CD4-positive, alpha-beta T cell (primary cell): ENCODE data around the gene LGI1. TPM values are rescaled to one million over a fixed set of nuclear protein-coding genes. Genes with fewer than 3 reads are reported as not detected.

Experiments used
- ATAC-seq: fragments of 200-7000 bp; cut with Tn5 transposase; one replicate; pipeline ENCODE4 v1.10.0; 2022; ENCODE audit warnings: mild to moderate bottlenecking; ENCODE audit not compliant: poor library complexity
- CTCF ChIA-PET: fragments of 350-600 bp; sonication (Branson Sonifier 250); formaldehyde crosslinking; loops from one replicate; lab custom pipeline; 2021; ENCODE audit warnings: antibody characterized with exemption, inconsistent platforms; lab: Charles Lee
- POLR2A ChIA-PET: fragments of 350-600 bp; sonication (Branson Sonifier 250); formaldehyde crosslinking; loops from one replicate; lab custom pipeline; 2021; ENCODE audit warnings: antibody characterized with exemption, inconsistent platforms; lab: Charles Lee
- DNase-seq, 14 experiments: peaks; one replicate each; pipeline ENCODE4 v3.0.0-alpha.2; 2013 to 2020; ENCODE audit warnings: mixed read lengths in 2 of 14
- H3K27ac ChIP-seq, 2 donors: one replicate each; pipeline versions ENCODE4 v1.5.1 to v1.7.0; 2013; ENCODE audit warnings: low read length in 2 of 2, low read depth in 1 of 2, mild to moderate bottlenecking in 1 of 2
- H3K27me3 ChIP-seq, 2 experiments: 1 replicate in 1 of 2; 2 replicates in 1 of 2; pipeline versions ENCODE4 v1.6.1 to v1.7.0; 2013; ENCODE audit warnings: low read length in 2 of 2, control low read depth in 1 of 2, mild to moderate bottlenecking in 1 of 2, moderate library complexity in 1 of 2; ENCODE audit not compliant: insufficient read depth in 2 of 2, control insufficient read depth in 1 of 2
- H3K36me3 ChIP-seq: one replicate; pipeline ENCODE4 v1.6.1; 2013; ENCODE audit warnings: low read length, control low read depth; ENCODE audit not compliant: insufficient read depth
- H3K4me1 ChIP-seq: one replicate; pipeline ENCODE4 v1.6.1; 2013; ENCODE audit warnings: low read length, control low read depth; ENCODE audit not compliant: insufficient read depth
- H3K4me3 ChIP-seq: one replicate; pipeline ENCODE4 v1.5.1; 2013; ENCODE audit warnings: mild to moderate bottlenecking, low read length, moderate library complexity
- H3K9me3 ChIP-seq, 2 experiments: 1 replicate in 1 of 2; 2 replicates in 1 of 2; pipeline versions ENCODE4 v1.6.1 to v1.7.0; 2013; ENCODE audit warnings: low read length in 2 of 2, mild to moderate bottlenecking in 2 of 2, control low read depth in 1 of 2, moderate library complexity in 1 of 2; ENCODE audit not compliant: control insufficient read depth in 1 of 2, insufficient read depth in 1 of 2
- H3K27ac Mint-ChIP-seq: one replicate; pipeline ENCODE4 v1.8.0; 2020; ENCODE audit warnings: mixed read lengths
- H3K27me3 Mint-ChIP-seq: one replicate; pipeline ENCODE4 v1.8.0; 2021; ENCODE audit warnings: mixed read lengths
- H3K36me3 Mint-ChIP-seq: one replicate; pipeline ENCODE4 v1.8.0; 2021; ENCODE audit warnings: low read depth, mixed read lengths
- H3K4me1 Mint-ChIP-seq: one replicate; pipeline ENCODE4 v1.8.0; 2021; ENCODE audit warnings: low read depth, mixed read lengths
- H3K4me3 Mint-ChIP-seq: one replicate; pipeline ENCODE4 v1.8.0; 2020; ENCODE audit warnings: mild to moderate bottlenecking, mixed read lengths
- H3K9me3 Mint-ChIP-seq: one replicate; pipeline ENCODE4 v1.8.0; 2020; ENCODE audit warnings: mixed read lengths
- intact Hi-C, 2 experiments: fragments of 100-400 bp; cut with DNase I in 1 of 2; cut with micrococcal nuclease in 1 of 2; formaldehyde crosslinking; loops; one replicate each; pipeline versions ENCODE4 v1.15.1 to v1.9.0; 2023 to 2025; cut with DNase I, micrococcal nuclease
- total RNA-seq, 174 experiments: library from RNA in 2 of 174; stranded (reverse) in 2 of 174; gene quantifications; one replicate each; pipeline ENCODE4 v1.2.3 and lab custom pipeline; 2021 to 2026
- TF ChIP-seq, protein P1 (sequence below): fragments of 200-600 bp; IDR thresholded peaks from one replicate; pipeline ENCODE4 v1.8.0; 2022; ENCODE audit warnings: antibody characterized with exemption, mild to moderate bottlenecking

Gene LGI1
- total RNA-seq, 2 experiments from 2014 or later = not detected

DNA sequence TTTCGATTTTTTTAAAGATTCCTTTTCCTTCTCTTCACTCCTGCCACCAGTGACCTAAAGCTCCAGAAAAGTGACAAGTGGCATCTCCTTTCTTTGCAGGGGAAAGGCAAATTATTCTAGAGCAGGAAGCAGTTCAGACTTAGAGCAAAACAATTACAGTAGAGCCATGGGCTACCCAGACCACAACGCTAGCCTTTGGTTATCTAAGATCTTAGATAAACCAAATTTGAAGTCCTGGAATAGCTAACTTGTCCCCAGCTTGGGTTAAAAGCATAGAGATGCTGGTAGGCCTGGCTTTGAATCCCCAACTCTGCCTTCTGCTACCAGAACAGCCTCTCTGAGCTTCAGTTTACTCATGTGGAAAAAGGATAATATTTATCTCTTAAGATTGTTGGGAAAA, 38.4 kb downstream of the LGI1 start:
- no peak overlapping the region for H3K4me3 ChIP-seq
- Mint-ChIP-seq H3K27me3 (peaks cover 52% of the 10 kb centered on the region), H3K4me3 (no peak overlapping the region), H3K4me1 (no peaks in the 10 kb centered on the region), H3K27ac (no peak overlapping the region), H3K36me3 (no peaks in the 10 kb centered on the region), H3K9me3 (no peaks in the 10 kb centered on the region)
- no peak overlapping the region for H3K27ac ChIP-seq
- CTCF ChIA-PET = no interaction called here
- intact Hi-C loops = no loop called here
- no peaks in the 10 kb centered on the region for H3K36me3 ChIP-seq
- peaks cover 0 to 15% of the 10 kb centered on the region in 2 experiments for H3K27me3 ChIP-seq
- no peaks in the 10 kb centered on the region for H3K4me1 ChIP-seq
- TF ChIP-seq, protein P1, sequence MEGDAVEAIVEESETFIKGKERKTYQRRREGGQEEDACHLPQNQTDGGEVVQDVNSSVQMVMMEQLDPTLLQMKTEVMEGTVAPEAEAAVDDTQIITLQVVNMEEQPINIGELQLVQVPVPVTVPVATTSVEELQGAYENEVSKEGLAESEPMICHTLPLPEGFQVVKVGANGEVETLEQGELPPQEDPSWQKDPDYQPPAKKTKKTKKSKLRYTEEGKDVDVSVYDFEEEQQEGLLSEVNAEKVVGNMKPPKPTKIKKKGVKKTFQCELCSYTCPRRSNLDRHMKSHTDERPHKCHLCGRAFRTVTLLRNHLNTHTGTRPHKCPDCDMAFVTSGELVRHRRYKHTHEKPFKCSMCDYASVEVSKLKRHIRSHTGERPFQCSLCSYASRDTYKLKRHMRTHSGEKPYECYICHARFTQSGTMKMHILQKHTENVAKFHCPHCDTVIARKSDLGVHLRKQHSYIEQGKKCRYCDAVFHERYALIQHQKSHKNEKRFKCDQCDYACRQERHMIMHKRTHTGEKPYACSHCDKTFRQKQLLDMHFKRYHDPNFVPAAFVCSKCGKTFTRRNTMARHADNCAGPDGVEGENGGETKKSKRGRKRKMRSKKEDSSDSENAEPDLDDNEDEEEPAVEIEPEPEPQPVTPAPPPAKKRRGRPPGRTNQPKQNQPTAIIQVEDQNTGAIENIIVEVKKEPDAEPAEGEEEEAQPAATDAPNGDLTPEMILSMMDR = no peak
- no peak for DNase-seq
- no peak for ATAC-seq
- H3K9me3 ChIP-seq = no peaks in the 10 kb centered on the region
- POLR2A ChIA-PET = no interaction called here

GRCh38 chr10:93797825-93798224, 40.1 kb downstream of the LGI1 start:
- no peak for ATAC-seq
- no peaks in the 10 kb centered on the region for H3K4me1 Mint-ChIP-seq
- CTCF ChIA-PET = interaction anchor here (0.5 kb wide), 1 partner anchor 489 kb away, joined by 3 read pairs; no protein-coding TSS in a partner anchor
- H3K36me3 ChIP-seq = no peaks in the 10 kb centered on the region
- H3K4me1 ChIP-seq = no peaks in the 10 kb centered on the region
- H3K36me3 Mint-ChIP-seq = no peaks in the 10 kb centered on the region
- TF ChIP-seq, protein P1 = no peak
- no peak overlapping the region for H3K4me3 Mint-ChIP-seq
- H3K9me3 Mint-ChIP-seq = no peaks in the 10 kb centered on the region
- peaks cover 63% of the 10 kb centered on the region for H3K27me3 Mint-ChIP-seq
- H3K4me3 ChIP-seq = no peak overlapping the region
- H3K9me3 ChIP-seq = no peaks in the 10 kb centered on the region
- H3K27ac Mint-ChIP-seq = no peak overlapping the region
- no peak for DNase-seq
- POLR2A ChIA-PET = no interaction called here
- peaks cover 6 to 11% of the 10 kb centered on the region in 2 experiments for H3K27me3 ChIP-seq
- no peak overlapping the region for H3K27ac ChIP-seq
- intact Hi-C loops = no loop called here

GRCh38 chr10:93799155-93799708, 41.5 kb downstream of the LGI1 start:
- no peaks in the 10 kb centered on the region for H3K4me1 ChIP-seq
- no peak overlapping the region for H3K4me3 Mint-ChIP-seq
- H3K27ac Mint-ChIP-seq = no peak overlapping the region
- H3K27me3 Mint-ChIP-seq = peaks cover 69% of the 10 kb centered on the region
- peaks cover 6 to 15% of the 10 kb centered on the region in 2 experiments for H3K27me3 ChIP-seq
- H3K4me1 Mint-ChIP-seq = no peaks in the 10 kb centered on the region
- no peaks in the 10 kb centered on the region for H3K9me3 ChIP-seq
- no peaks in the 10 kb centered on the region for H3K36me3 Mint-ChIP-seq
- TF ChIP-seq, protein P1 = no peak
- no peak overlapping the region for H3K27ac ChIP-seq
- no peak overlapping the region for H3K4me3 ChIP-seq
- ATAC-seq = no peak
- ChIA-PET POLR2A (no interaction called here), CTCF (no interaction called here)
- intact Hi-C loops = no loop called here
- no peaks in the 10 kb centered on the region for H3K36me3 ChIP-seq
- DNase-seq = no peak
- no peaks in the 10 kb centered on the region for H3K9me3 Mint-ChIP-seq
